GM13977 (cell line): Measurements from ENCODE around the gene TEDDM1.
A peak's percentile ranks its signal among the peaks of the same experiment; 100 is the strongest.

Experiments
- DNase-seq: peaks from one replicate; pipeline ENCODE4 v3.0.0; 2012; ENCODE audit warnings: low spot score
- in situ Hi-C: fragments of 300-500 bp; cut with MboI; formaldehyde crosslinking; loops from one replicate; pipeline ENCODE4 v1.12.0; 2022; ENCODE audit warnings: low sequenced_read_pairs, low pct_unique_long_range_greater_than_20kb, mixed read lengths, inconsistent platforms; ENCODE audit not compliant: unreplicated experiment
- TF ChIP-seq, protein P1 (sequence below): IDR thresholded peaks from 2 replicates; pipeline ENCODE4 v1.5.1; 2012; ENCODE audit warnings: mild to moderate bottlenecking, control low read depth; ENCODE audit not compliant: insufficient read depth; ENCODE audit errors: extremely low read depth, missing control alignments

TEDDM1 gene

DNA sequence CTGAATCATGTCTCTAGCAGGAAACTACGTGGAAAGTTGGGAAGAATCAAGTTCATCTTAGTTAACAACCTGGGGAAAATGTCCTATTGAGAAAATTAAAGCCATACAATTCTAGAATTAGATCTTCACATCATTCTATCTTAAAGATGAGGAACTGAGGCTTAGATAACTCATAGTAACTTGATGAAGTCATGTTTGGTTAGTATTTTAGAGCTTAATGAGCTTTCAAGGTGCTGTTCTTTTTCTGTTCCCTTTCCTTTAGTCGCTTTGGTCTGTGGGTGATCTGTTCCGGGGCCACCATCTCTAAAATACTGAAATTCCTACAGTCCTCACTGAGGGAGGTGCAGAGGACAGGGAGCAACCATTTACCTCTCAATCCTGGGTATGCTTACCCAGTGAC, 4.6 kb downstream of the TEDDM1 start:
- in situ Hi-C loops: loop anchor here (5.0 to 10.0 kb wide), 2 partner anchors 254 to 311 kb away; no protein-coding TSS in a partner anchor
- DNase-seq: no peak
- TF ChIP-seq, protein P1, sequence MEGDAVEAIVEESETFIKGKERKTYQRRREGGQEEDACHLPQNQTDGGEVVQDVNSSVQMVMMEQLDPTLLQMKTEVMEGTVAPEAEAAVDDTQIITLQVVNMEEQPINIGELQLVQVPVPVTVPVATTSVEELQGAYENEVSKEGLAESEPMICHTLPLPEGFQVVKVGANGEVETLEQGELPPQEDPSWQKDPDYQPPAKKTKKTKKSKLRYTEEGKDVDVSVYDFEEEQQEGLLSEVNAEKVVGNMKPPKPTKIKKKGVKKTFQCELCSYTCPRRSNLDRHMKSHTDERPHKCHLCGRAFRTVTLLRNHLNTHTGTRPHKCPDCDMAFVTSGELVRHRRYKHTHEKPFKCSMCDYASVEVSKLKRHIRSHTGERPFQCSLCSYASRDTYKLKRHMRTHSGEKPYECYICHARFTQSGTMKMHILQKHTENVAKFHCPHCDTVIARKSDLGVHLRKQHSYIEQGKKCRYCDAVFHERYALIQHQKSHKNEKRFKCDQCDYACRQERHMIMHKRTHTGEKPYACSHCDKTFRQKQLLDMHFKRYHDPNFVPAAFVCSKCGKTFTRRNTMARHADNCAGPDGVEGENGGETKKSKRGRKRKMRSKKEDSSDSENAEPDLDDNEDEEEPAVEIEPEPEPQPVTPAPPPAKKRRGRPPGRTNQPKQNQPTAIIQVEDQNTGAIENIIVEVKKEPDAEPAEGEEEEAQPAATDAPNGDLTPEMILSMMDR: no peak

DNA sequence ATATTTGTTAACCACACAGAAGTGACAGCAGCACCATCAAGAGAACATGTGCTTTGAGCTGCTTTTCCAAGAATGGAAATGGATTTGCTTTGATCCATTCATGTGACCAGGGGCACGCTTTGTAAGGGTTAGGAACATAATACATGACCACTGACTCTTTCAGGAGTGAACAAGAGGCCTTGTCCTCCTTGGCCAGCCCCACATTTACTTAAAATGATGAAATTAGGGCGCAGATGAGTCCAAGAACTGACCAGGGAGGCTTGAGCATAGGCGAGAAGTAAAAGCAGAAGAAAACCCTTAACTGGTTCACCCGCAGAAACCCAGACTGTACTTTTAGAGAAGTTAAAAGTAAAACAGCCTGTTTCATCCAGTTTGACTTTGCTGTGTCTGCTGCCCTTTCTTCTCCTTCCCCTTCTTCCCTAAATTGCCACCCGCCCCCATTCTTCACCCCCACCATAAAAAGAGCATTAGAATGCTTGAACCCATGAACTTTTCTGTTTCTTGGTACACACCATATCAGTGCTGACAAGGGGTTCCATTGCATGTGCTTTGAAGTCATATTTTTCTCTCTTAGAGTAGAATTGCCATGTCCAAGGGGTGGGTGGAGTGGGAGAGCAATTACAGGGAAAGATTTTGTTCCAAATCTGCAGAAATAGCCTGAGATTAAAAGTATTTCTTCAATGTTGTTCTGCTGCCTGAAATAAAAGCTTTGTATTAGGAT, 6.3 kb downstream of the TEDDM1 start:
- in situ Hi-C loops: loop anchor here (10.0 kb wide), 1 partner anchor 309 kb away; no protein-coding TSS in a partner anchor
- TF ChIP-seq, protein P1: no peak
- DNase-seq: no peak

DNA sequence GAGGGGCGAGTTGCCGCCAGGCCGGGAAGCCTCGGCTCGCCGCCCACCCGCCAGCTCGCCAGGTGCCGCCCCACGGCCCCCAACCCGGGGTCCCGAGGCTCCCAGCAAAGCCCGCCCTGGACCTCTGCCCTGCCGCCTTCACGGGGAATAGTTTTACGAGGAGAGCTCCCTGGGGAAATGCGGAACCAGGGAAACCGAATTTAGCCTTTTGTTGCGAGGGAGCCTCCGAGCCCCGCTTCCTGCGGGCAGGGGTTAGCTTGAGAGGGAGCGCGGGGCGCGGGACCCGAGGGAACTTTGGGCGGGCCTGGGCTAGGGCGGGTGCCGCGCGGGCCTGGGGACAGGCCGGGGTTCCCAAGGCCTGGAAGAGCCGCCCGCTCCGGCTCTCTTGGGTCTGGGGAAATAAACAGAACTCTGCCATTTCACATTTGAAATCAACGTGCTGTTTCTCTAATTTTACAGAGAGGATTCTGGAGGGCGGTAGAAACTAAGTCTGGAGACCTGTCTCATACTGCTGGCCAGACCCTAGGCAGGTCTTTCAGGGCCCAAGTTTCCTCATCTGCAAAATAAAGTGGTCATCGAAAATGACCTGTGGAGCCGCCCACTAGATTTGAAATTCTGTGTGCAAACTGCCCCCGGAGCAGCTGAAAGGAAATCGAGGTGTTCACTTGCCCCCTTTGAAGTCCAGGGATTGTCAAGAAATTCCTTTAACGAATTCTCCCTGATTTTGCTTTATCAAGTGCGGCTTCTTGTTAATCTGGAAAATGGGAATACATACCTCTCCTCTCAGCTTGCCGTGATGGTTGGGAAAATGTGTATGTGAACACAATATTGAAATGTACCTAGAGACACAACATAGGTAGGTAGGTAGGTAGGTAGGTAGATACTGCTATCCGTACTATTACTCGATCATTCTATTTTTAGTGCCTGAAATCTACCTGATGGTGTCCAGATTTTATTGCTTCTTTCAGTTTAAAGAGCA, 8.1 kb downstream of the TEDDM1 start:
- DNase-seq: no peak
- in situ Hi-C loops: loop anchor here (10.0 kb wide), 1 partner anchor 308 kb away; no protein-coding TSS in a partner anchor
- TF ChIP-seq, protein P1: no peak

- TF ChIP-seq, protein P1: no peak
- DNase-seq: peak; percentile 95
- in situ Hi-C loops: loop anchor here (10.0 kb wide), 1 partner anchor 307 kb away; no protein-coding TSS in a partner anchor
Measured at GRCh38 chr1:182391362-182392049, 9.0 kb downstream of the TEDDM1 start, which contains the start of gene GLUL. GLUL (minus strand) TSS chr1:182391790; CDS start chr1:182388737, 3,053 bp downstream.

GRCh38 chr1:182391028-182391361, 9.5 kb downstream of the TEDDM1 start:
- in situ Hi-C loops: loop anchor here (10.0 kb wide), 1 partner anchor 306 kb away; no protein-coding TSS in a partner anchor
- TF ChIP-seq, protein P1: no peak
- DNase-seq: no peak

DNA sequence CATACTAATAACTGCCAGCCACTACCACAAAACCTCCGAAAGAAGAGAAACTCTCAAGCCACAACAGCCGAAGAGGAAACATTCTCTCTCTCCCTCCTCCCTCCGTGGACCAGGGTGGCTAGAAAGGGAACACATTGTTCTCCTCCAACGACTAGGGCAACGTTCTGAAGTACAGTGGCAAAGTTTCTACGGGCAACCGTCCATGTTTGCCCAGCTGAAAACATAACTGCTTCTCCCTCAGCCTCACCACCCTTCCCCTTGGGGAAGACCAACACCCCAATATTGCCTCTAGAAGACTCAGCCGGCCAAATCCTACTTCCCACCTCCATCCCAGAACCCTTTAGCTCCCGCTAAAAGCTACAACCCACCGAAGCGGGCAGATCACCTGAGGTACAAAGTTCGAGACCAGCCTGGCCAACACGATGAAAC, 10.8 kb downstream of the TEDDM1 start:
- in situ Hi-C loops: loop anchor here (10.0 kb wide), 1 partner anchor 305 kb away; no protein-coding TSS in a partner anchor
- TF ChIP-seq, protein P1: no peak
- no peak for DNase-seq
